K562 (cell line): Measurements from ENCODE around the gene PSMD8. TPM values are rescaled to one million over a fixed set of nuclear protein-coding genes. Genes with fewer than 3 reads are reported as not detected.

ENCODE experiments used
- CLOCK ChIP-seq: fragments of 250-450 bp; sonication (Bioruptor Pico); IDR thresholded peaks from 2 replicates; pipeline ENCODE4 v1.4.0; 2020; ENCODE audit warnings: mild to moderate bottlenecking, moderate library complexity, borderline replicate concordance
- CTBP1 ChIP-seq: fragments of 450-650 bp; IDR thresholded peaks from 2 replicates; pipeline ENCODE4 v1.6.1; 2016; ENCODE audit warnings: borderline replicate concordance
- KDM2B ChIP-seq: fragments of 250-450 bp; sonication (Bioruptor Pico); IDR thresholded peaks from 2 replicates; pipeline ENCODE4 v1.8.0; 2021; ENCODE audit warnings: mild to moderate bottlenecking, moderate library complexity
- MTA2 ChIP-seq: fragments of 450-650 bp; IDR thresholded peaks from 2 replicates; pipeline ENCODE4 v1.6.1; 2016; ENCODE audit warnings: low read depth
- NELFE ChIP-seq: IDR thresholded peaks from 2 replicates; pipeline ENCODE4 v1.6.1; 2011; ENCODE audit warnings: mild to moderate bottlenecking; ENCODE audit not compliant: insufficient read depth, insufficient read length
- NONO ChIP-seq, 2 experiments: fragments of 200-400 bp in 1 of 2; fragments of 450-650 bp in 1 of 2; formaldehyde crosslinking in 1 of 2; IDR thresholded peaks; 2 replicates each; pipeline ENCODE4 v1.6.1; 2017; ENCODE audit warnings: low read depth in 2 of 2, mild to moderate bottlenecking in 2 of 2, moderate library complexity in 2 of 2, low read length in 1 of 2
- PRDM10 ChIP-seq: fragments of 450-650 bp; IDR thresholded peaks from 2 replicates; pipeline ENCODE4 v1.6.1; 2018; ENCODE audit not compliant: partially characterized antibody
- PTTG1 ChIP-seq: fragments of 450-650 bp; IDR thresholded peaks from 2 replicates; pipeline ENCODE4 v1.6.1; 2016; ENCODE audit warnings: low read depth, mild to moderate bottlenecking, missing genetic modification characterization, missing compliant biosample characterization
- SP1 ChIP-seq: sonication (generic); formaldehyde crosslinking; IDR thresholded peaks from 2 replicates; pipeline ENCODE4 v1.8.1; 2022; ENCODE audit warnings: mild to moderate bottlenecking, missing genetic modification reagents
- TBL1XR1 ChIP-seq, 2 experiments: IDR thresholded peaks; 2 replicates each; pipeline ENCODE4 v1.6.1; 2012; ENCODE audit warnings: improper control_type of control experiment in 2 of 2, low read length in 2 of 2, mild to moderate bottlenecking in 1 of 2
- TEAD2 ChIP-seq: fragments of 450-650 bp; IDR thresholded peaks from 2 replicates; pipeline ENCODE4 v1.6.1; 2016; ENCODE audit warnings: missing genetic modification characterization, control low read depth, missing compliant biosample characterization
- ZBTB26 ChIP-seq: fragments of 450-650 bp; formaldehyde crosslinking; IDR thresholded peaks from 2 replicates; pipeline ENCODE4 v1.4.0; 2022; ENCODE audit warnings: missing genetic modification characterization
- ZFP30 ChIP-seq: fragments of 250-450 bp; sonication (Bioruptor Pico); IDR thresholded peaks from 2 replicates; pipeline ENCODE4 v1.8.0; 2022; ENCODE audit warnings: moderate library complexity, mild to moderate bottlenecking, inconsistent platforms, borderline replicate concordance
- ZHX1 ChIP-seq: fragments of 150-350 bp; conservative IDR thresholded peaks from 2 replicates; pipeline ENCODE4 v1.6.1; 2014; ENCODE audit warnings: low read length
- ZNF224 ChIP-seq: sonication (generic); formaldehyde crosslinking; IDR thresholded peaks from 2 replicates; pipeline ENCODE4 v1.8.0; 2022; ENCODE audit warnings: mild to moderate bottlenecking, missing genetic modification reagents
- ZNF263 ChIP-seq: sonication (generic); formaldehyde crosslinking; IDR thresholded peaks from 2 replicates; pipeline ENCODE4 v1.8.0; 2022; ENCODE audit warnings: mild to moderate bottlenecking, missing genetic modification reagents, borderline replicate concordance
- ZNF384 ChIP-seq: IDR thresholded peaks from 2 replicates; pipeline ENCODE4 v1.6.1; 2012; ENCODE audit warnings: low read depth, low read length, improper control_type of control experiment
- ZNF695 ChIP-seq: fragments of 450-650 bp; formaldehyde crosslinking; IDR thresholded peaks from 2 replicates; pipeline ENCODE4 v1.4.0; 2020; ENCODE audit warnings: mild to moderate bottlenecking, moderate library complexity
- ZNF699 ChIP-seq: fragments of 250-450 bp; sonication (Bioruptor Pico); IDR thresholded peaks from 2 replicates; pipeline ENCODE4 v1.8.0; 2021; ENCODE audit warnings: mild to moderate bottlenecking, moderate library complexity; ENCODE audit not compliant: insufficient replicate concordance
- polyA plus RNA-seq, 8 experiments: library from polyadenylated mRNA; depleted of rRNA in 4 of 8; stranded (reverse) in 5 of 8; unstranded in 3 of 8; fragments of >200 nt; fragmentation: Nextera tagmentation in 2 of 8; fragmentation: Illumina TruSeq in 1 of 8; extraction: Ambion mirVana in 2 of 8; extraction: Trizol in 1 of 8; gene quantifications; 2 replicates each; pipeline versions ENCODE4 v1.2.1 to v1.2.3, GENCODE V29; 2011 to 2014; ENCODE audit warnings: inconsistent platforms in 1 of 8, missing spikeins in 1 of 8
- total RNA-seq, 7 experiments: library from RNA; depleted of rRNA in 6 of 7; stranded (reverse); fragments of >200 nt in 6 of 7; fragmentation: Illumina TruSeq in 2 of 7; extraction: Trizol in 2 of 7; gene quantifications; 2 replicates each; pipeline versions ENCODE4 v1.2.1 to v1.2.3, GENCODE V29; 2011 to 2021; ENCODE audit warnings: low replicate concordance in 1 of 7

Gene PSMD8
- total and polyA plus RNA-seq, 9 of the 15 experiments (the other 6 are each of a cell fraction or from before 2014, with no cell fraction given), result 130 to 583 (median 315) TPM

- no peak for TF ChIP-seq ZNF384
- TF ChIP-seq KDM2B (CRISPR knock-in tag), result peak; percentile 86; the same call in 1 of the 2 replicates
- no peak for TF ChIP-seq NELFE
- TF ChIP-seq ZBTB26 (CRISPR knock-in tag), result no peak
- TF ChIP-seq CLOCK (CRISPR knock-in tag), result no peak
- TF ChIP-seq SP1 (CRISPR knock-in tag), result 0 out of 2 replicates have a peak, but pooled peaks have one; percentile 14
- no peak for TF ChIP-seq PTTG1
- TF ChIP-seq MTA2, result no peak
- no peak for TF ChIP-seq ZNF224 (CRISPR knock-in tag)
- TF ChIP-seq ZHX1, result no peak
- TF ChIP-seq NONO (IDR thresholded peaks at IDR 0.05; ENCODE audit: low read depth in 2 of 2, low read length in 1 of 2), result no peak
- TF ChIP-seq TBL1XR1 (IDR thresholded peaks at IDR 0.05; ENCODE audit: low read length in 2 of 2), result no peak
- TF ChIP-seq TEAD2 (tag), result no peak
- no peak for TF ChIP-seq PRDM10
- TF ChIP-seq CTBP1, result peak; percentile 74
- TF ChIP-seq ZNF263 (CRISPR knock-in tag), result no peak
- TF ChIP-seq ZNF695, result no peak
- TF ChIP-seq ZFP30, result no peak
- no peak for TF ChIP-seq ZNF699 (CRISPR knock-in tag)
These were observed 12.7 kb upstream of the PSMD8 start (continued) for GRCh38 chr19:38361633-38362075.
